Limb (tissue), 2 donors: ENCODE data around the gene DACH1.

Source experiments
- DNase-seq, 2 donors: peaks; one replicate each; pipeline ENCODE4 v3.0.0-alpha.2; 2016; ENCODE audit errors: extremely low spot score in 2 of 2

Gene DACH1

DNA sequence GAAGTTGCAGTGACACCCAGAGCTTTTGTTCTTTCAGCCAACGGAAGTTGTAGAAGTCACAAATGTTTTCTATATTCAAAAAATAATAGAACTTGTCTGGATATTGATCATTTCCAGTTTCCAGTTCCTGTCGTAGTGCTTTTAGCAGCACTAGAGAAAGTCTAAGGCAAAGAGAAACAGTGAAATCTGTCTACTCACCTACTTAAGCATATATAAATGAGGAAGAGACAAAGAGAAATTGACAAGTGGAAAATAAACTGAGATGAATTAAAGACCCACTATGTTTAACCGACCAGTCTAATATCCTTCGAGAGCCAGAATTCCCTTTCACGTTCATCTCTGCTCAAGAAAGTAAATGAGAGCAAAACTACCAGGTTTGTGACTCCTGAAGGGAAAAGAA lies 36.7 kb downstream of the DACH1 start:
- no peak for DNase-seq

GRCh38 chr13:71829547-71829946 lies 37.5 kb downstream of the DACH1 start:
- no peak for DNase-seq

DNA sequence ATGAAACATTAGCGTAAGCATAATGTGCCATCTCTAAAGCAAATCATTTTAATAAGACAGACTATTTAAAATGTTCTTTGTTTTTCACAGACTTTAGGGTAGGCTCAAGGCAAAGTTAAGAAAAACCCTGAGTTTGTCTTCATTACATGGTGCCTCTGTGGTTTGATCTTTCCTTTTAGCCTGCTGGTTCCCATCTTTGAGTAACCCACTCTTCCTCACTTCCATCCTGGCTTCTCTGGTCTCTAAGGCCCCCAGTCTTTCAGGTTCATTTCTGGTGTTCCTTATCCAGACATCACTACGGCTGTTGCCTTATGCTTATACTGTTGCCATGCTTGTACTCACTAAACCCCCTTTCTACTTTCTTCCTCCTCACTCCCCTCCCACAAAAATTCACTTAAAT lies 38.4 kb downstream of the DACH1 start:
- no peak for DNase-seq

GRCh38 chr13:71828117-71828516 lies 38.9 kb downstream of the DACH1 start:
- DNase-seq: no peak

- no peak for DNase-seq
These were observed 39.8 kb downstream of the DACH1 start for GRCh38 chr13:71827241-71827640.

DNA sequence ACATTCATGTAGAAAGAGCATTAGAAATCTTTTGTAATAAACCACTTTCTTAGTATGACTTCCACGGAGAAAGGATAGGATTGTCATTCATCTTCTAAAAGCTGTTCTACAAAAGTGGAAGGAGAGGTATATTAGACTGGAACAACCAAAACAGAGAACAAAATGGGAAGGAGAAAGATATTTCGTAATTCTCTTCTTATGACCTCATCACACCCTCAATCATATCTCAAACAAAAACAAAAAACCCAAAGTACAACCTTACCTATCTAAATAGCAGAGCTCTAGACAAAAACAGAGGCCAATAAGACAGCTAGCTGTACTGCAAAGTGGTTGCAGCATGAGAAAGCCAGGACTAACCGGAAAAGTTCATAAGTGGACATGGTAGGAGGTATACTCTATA lies 46.3 kb downstream of the DACH1 start:
- no peak for DNase-seq

- no peak for DNase-seq
These were observed 49.7 kb downstream of the DACH1 start for GRCh38 chr13:71817335-71817734.

DNA sequence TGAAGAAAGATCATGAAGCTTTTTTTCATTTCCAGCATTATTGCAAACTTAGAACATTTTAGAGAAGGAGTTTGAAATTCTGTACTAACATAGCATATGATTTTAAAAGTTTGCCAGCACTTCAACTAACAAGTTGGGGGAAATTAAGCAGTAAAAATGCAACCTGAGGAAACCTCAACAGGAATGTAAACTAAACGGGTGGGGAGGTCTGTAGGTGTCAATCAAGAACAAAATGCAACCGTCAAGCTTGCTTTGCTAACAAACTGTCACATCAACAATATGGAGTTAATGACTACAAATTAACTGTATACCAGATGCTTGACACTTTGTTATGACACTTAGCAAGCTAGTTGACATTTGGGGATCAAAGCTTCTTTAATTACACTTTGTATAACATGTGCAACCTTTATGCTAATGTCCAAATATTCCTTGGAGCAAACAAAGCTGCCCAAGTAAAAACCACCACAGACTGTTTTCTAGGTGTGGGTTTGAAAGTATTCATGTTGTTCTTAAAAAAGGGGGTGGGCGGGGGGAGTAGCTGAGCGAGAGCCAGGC lies 52.1 kb downstream of the DACH1 start:
- no peak for DNase-seq

DNA sequence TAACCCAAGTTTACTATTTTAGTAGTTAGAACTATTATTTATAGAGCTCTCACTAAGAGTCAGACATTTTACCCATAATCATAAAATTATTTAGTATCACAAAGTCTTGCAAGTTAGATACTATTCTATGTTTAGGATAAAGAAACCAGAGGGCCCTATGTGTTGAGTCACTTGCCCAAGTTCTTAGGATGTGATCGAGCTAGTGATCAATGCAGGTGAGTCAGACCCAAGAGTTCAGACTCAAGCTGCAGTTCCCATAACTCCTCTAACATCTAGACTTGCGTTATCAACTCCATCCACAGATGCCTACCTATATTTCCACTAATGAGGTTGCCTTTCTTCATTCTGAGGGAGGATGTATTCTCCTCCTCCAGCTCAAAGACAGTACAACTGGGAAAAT lies 53.8 kb downstream of the DACH1 start:
- DNase-seq: no peak

DNA sequence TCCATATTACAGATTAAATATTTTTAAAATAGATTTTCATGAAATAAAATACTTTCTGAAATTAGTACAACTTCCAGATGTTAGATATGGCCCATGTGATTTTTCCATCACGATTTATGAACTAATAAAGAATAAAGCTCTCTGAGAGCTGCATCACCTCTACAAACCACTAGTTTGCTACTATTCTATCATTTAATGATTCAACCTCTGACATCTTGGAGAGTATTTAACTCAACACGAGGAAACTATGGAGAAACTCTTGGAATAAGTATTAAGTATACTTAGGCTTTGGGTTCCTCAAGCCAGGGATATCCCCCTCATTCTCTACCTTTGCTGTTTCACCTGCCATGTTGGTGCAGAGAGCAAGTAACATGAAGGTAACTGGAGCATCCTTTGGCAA lies 55.7 kb downstream of the DACH1 start:
- DNase-seq: no peak

DNA sequence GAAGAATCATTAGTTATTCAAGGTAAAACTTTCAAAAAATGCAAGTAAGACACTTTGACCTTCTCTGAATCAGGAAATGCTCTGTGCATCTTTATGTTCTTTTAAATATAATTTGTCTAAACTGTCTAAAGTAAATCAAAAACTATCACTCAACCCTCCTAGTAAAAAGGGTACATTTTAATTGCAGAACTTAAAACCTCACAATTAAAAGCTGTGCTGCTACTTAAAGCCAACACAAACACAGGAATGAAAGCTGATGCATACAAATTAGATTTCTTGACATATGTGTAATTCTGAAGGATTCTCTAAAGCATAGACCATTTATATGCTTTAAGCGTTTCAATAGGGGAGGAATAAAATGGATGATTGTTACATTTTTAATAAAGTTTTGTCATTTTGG lies 58.3 kb downstream of the DACH1 start:
- no peak for DNase-seq

- no peak for DNase-seq
These were observed 60.1 kb downstream of the DACH1 start for GRCh38 chr13:71806886-71807285.

DNA sequence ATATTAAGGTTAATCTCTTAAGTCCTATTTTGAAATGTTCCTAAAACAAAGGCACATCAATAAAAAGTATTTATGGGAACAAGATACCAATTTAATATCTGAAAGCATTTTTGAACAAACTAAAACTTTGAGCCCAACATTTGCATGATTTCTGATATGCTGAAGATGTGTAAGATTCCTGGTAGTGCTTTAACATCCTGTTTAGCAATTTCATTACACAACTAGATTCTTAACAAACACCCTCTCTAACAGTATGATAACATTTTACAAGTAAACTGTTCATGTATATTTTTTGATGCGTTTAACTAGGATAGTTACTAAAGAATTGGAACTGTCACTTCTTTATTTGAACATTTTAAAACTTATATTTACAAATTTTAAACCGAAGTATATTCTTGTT lies 63.9 kb downstream of the DACH1 start:
- DNase-seq: no peak

- DNase-seq: no peak
These were observed 65.2 kb downstream of the DACH1 start for GRCh38 chr13:71801781-71802180.

DNA sequence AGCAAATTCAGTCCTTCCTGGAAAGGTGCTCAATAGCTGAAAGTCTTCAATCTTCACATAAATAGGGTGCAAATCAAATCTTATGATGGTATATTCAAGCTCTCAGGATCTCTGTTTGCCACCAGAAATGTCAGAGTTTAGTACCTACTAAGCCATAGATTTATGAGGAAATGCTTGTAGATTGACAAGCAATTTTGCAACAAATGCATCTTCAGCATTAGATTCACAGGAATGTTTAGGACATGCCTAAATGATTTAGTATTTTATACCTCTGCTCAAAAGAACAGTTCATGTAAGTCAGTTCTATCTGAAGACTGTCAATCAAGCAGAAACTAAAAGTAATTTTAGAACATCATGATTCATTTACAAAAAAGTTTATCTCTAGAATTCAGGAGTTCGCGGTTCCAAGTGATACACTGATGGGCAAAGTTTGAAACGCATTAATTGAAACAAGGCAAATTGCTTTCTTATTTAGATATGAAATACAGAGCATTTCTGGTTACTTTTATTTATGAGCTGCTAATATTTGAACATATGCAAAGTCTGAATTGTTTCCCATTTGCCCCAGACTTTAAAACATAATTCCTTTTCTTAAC lies 65.7 kb downstream of the DACH1 start:
- no peak for DNase-seq

GRCh38 chr13:71799324-71799723 lies 67.7 kb downstream of the DACH1 start:
- no peak for DNase-seq

- DNase-seq: no peak
These were observed 68.3 kb downstream of the DACH1 start for GRCh38 chr13:71798707-71799106.

- DNase-seq: no peak
These were observed 69.5 kb downstream of the DACH1 start for GRCh38 chr13:71797517-71797916.

DNA sequence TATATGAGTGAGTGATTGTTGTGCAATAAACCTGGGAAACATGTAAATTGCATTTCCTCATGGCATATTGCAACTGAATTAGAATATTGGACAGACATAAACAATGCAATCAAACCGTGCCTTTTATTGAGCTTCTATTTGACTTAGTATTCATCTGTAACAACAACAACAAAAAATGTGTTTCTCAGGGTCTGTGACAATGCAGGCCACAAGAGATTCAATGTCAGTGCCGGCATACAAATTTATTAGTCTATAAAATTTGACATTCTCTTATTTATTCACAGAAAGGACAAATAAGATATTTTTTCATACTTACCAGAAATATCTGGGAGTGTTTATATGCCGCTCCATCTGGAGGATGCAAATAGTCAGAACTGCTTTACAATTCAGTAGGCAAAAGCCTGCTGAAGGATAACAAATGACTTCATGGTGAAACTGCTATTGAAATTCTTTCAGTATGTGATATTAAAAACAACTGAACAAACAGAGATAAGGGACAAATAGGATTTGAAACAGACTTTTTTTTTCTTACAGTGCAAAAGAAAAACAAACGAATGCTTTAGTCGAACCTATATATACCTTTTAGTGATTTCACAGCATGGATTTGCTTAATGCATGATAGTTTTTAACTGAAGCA lies 77.2 kb downstream of the DACH1 start:
- DNase-seq: no peak

GRCh38 chr13:71789037-71789436 lies 78.0 kb downstream of the DACH1 start:
- no peak for DNase-seq

GRCh38 chr13:71787414-71787813 lies 79.6 kb downstream of the DACH1 start:
- DNase-seq: no peak

DNA sequence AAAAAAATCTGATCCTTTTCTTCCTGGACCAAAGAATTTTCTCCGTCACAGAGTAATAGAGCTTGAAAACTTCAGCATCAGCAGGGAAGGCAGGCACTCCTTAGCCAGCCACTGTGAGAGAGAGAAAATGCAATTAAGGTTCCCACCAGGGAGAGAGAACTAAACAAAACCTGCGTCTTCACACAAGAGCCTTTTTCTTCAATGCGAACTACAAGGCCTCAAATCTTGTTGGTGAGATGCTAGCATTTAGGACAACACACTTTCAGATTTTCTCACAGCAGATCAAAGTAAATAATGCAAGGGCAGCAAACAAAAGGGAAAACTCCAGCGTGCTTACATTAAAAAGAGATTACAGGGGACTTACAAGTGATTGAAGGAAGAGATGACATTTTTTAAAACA lies 80.1 kb downstream of the DACH1 start:
- DNase-seq: no peak

- no peak for DNase-seq
These were observed 81.6 kb downstream of the DACH1 start for GRCh38 chr13:71785361-71785760.
